ENCODE results near the gene FBL.
A peak's percentile ranks its signal among the peaks of the same experiment; 100 is the strongest.

FBL gene

DNA sequence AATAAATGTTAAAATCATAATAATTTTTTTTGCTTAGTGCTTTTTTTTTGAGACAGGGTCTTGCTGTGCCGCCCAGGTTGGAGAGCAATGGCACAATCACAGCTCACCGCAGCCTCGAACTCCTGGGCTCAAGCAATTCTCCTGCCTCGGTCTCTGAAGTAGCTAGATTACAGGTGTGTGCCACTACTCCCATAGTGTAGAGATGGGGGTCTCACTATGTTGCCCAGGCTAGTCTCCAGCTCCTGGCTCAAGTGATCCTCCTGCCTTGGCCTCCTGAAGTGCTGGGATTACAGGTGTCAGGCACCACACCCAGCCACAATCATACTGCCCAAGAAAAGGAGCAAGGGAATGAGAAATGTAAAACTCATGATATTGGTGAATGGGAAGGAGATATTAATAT is 5.1 kb downstream of the FBL start:
- Mint-ChIP-seq H3K4me3 (no peak overlapping the region), H3K27ac (no peak overlapping the region), H3K27me3 (no peaks in the 10 kb centered on the region), H3K9me3 (no peaks in the 10 kb centered on the region), H3K36me3 (ENCODE audit: low read depth) (peaks cover 95% of the 10 kb centered on the region), H3K4me1 (ENCODE audit: low read depth) (peaks cover 39% of the 10 kb centered on the region)
- no peak for DNase-seq

DNA sequence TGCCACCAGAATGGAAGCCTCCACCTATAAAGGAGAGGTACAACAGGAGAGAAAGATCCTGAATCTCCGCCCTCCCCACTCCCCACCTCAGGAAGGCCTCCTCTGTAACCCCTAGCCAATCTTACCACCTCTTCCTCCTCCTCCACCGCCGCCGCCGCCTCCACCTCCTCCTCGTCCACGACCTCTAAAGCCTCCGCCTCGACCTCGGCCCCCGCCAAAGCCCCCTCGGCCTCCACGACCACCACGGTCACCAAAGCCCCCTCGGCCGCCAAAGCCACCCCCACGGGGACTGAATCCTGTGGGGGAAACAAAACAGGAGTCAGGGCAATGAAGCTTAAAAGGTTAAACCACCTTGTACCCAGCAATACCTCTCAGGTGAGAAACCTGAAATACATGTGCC is 5.7 kb downstream of the FBL start:
- peaks cover 95% of the 10 kb centered on the region for H3K36me3 Mint-ChIP-seq (ENCODE audit: low read depth)
- peaks cover 39% of the 10 kb centered on the region for H3K4me1 Mint-ChIP-seq (ENCODE audit: low read depth)
- no peak overlapping the region for H3K4me3 Mint-ChIP-seq
- no peaks in the 10 kb centered on the region for H3K9me3 Mint-ChIP-seq
- DNase-seq = no peak
- no peaks in the 10 kb centered on the region for H3K27me3 Mint-ChIP-seq
- peak overlapping the region; percentile 49 for H3K27ac Mint-ChIP-seq

DNA sequence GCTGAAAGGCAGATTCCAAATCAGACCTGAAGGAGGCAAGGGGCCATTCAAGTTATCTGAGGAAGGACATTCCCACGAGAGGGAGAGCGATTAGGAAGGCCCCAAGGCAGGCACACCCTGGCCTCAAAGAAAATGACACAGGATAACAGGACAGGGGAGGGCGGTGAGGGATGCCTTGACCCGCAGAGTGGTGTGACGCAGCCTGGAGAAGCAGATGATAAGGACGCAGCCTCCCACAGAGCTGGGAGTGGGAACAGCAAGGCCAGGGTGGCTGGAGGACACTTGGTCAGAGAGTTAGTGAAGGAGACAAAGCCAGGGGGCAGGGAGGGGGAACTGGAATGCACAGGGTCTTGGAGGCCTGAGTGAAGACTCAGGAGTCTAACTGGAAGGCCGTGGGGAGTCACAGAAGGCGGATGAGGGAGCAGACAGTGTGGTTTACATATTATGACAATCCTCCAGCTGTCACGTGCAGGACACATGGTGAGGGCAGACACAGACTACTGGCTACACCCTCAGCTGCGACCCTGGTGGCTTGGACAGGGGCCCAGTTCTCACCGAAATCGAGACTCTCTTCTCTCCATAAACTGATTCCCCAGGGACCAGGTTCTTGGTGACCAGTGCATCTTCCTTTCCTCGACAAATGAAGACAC is 6.4 kb downstream of the FBL start:
- DNase-seq = no peak
- no peaks in the 10 kb centered on the region for H3K27me3 Mint-ChIP-seq
- peaks cover 38% of the 10 kb centered on the region for H3K4me1 Mint-ChIP-seq (ENCODE audit: low read depth)
- no peak overlapping the region for H3K4me3 Mint-ChIP-seq
- H3K36me3 Mint-ChIP-seq (ENCODE audit: low read depth) = peaks cover 93% of the 10 kb centered on the region
- H3K9me3 Mint-ChIP-seq = no peaks in the 10 kb centered on the region
- H3K27ac Mint-ChIP-seq = peak overlapping the region; percentile 49

DNA sequence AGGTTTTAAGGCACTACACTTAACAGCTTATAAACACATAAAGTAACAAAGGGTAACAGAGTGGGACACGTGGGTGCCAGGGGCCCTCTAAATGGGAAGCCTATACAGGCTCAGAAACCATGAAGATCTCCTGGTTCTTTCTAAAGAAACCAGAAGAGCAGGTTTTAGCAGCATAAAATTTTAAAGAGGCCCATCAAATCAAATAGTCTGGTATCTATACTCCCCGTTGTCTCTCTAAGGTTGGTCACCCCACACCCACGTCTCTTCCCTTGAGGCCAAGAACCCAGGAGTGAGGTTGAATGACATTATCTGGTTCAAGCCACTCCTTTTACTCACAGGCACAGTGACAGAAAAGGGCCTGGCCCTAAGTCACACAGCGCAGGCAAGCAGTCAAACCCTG is 7.6 kb downstream of the FBL start:
- H3K4me1 Mint-ChIP-seq (ENCODE audit: low read depth) = peaks cover 36% of the 10 kb centered on the region
- no peaks in the 10 kb centered on the region for H3K27me3 Mint-ChIP-seq
- no peaks in the 10 kb centered on the region for H3K9me3 Mint-ChIP-seq
- H3K27ac Mint-ChIP-seq = peak overlapping the region; percentile 44
- no peak overlapping the region for H3K4me3 Mint-ChIP-seq
- DNase-seq = no peak
- H3K36me3 Mint-ChIP-seq (ENCODE audit: low read depth) = peaks cover 92% of the 10 kb centered on the region

DNA sequence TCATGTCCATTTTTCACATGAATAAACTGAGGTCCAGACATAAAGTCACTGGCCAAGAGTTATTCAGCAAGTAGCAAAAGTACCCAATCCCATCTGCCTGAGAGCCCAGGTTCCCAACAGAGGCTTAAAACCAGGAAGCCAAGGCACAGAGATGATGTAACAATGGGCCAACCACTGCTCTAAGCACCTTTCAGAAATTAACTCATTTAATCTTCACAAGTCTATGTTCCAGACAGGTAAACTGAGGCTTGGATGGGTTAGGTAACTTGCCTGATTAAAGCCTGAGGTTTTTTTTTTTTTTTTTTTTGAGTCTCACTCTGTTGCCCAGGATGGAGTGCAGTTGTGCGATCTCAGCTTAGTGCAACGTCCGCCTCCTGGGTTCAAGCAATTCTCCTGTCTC is 8.2 kb downstream of the FBL start:
- H3K27me3 Mint-ChIP-seq = no peaks in the 10 kb centered on the region
- DNase-seq = no peak
- H3K27ac Mint-ChIP-seq = peak overlapping the region; percentile 22
- H3K36me3 Mint-ChIP-seq (ENCODE audit: low read depth) = peaks cover 90% of the 10 kb centered on the region
- no peaks in the 10 kb centered on the region for H3K9me3 Mint-ChIP-seq
- no peak overlapping the region for H3K4me3 Mint-ChIP-seq
- H3K4me1 Mint-ChIP-seq (ENCODE audit: low read depth) = peaks cover 32% of the 10 kb centered on the region

DNA sequence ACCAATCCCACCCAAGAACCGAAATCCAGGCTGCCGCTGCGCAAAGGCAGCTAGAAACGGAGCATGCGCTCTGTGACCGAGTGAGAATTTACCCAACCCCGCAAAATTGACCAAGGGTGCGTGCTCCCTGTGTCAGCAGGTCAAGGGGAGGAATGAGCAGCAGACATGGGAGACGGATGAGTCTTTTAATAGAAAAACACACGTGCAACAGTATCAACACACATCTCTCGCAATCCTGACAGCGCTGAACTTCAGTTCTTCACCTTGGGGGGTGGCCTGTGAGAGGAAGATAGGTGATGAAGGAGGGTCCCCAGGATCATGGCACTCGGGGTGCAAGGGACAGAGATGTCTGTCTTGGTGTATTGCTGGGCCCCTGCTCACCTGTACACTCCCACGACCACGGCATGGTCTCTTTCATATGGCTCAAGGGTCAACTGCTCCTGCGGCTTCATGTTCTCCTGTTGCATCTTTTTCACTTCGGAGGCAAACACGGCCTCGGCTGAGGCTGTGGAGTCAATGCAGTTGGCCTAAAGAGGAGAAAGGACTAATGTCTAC is 11.8 kb downstream of the FBL start:
- Mint-ChIP-seq H3K36me3 (ENCODE audit: low read depth) (peaks cover 90% of the 10 kb centered on the region), H3K27me3 (no peaks in the 10 kb centered on the region), H3K27ac (peak overlapping the region; percentile 92), H3K9me3 (no peaks in the 10 kb centered on the region), H3K4me1 (ENCODE audit: low read depth) (peaks cover 25% of the 10 kb centered on the region), H3K4me3 (peak overlapping the region; percentile 77)
- no peak for DNase-seq

DNA sequence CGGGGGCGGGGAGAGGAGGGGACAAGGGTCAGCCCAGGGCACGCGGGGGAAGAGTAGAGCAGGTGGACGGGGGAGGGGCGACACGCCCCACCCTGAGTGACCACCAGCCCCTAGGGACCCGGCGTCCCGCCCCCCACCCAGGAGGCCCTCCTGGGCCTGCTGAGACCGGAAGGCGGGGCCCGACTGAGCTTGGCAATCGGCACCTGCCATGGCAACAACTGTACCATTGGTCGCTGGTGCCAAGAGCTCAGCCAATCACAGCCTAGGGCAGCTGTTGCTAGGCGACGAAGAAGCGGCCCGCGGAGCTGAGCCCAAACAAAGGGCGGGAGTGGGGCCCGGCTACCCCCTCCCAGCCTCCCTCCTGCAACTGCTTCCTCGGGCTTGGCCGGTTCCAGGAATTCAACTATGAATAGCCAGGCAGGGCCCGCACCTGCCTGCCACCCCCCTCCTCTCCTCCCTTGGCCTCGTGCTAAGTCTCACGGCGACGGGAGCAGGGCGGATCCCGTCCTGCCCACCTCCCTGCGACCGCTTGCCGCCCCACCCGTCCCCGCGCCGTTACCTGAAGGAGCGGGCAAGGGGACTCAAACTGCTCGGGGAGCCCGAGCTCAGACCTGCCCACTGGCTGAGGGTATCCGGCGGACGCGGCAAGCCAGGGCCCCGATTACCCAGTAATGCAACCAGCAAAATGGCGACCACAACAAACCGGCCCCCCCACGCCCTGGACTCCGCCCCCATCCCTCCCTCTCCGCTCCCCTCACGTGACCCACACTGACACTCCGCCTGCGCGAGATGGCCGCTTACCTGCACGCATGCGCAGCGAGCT is 12.5 kb downstream of the FBL start, which contains the start of gene DYRK1B:
Gene DYRK1B, minus strand, starts transcription at position 699 of the 823 bp plus-strand sequence. CDS start 2,295 bp downstream, outside the sequence.
- peak; percentile 93 for DNase-seq
- Mint-ChIP-seq H3K27ac (peak within 1 kb of the TSS; percentile 92), H3K4me3 (peak within 1 kb of the TSS; percentile 77), H3K9me3 (no peaks in the 10 kb centered on the region), H3K4me1 (ENCODE audit: low read depth) (peaks cover 29% of the 10 kb centered on the region), H3K36me3 (ENCODE audit: low read depth) (peaks cover 90% of the 10 kb centered on the region), H3K27me3 (no peaks in the 10 kb centered on the region)

DNA sequence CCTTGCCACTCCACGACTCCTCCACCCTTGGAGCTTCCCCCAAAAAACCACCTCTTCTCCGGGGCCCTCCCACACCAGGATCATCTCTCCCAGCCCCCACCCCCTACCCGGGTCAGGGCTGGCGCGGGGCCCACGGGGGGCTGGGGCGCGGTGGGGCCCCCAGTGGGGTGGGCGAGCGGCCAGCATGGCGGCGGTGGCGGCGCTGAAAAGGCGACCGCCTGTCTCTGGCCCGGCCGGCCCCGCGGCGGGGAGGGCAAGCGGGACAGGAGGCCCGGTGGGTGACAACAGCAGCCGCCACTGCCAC is 13.1 kb downstream of the FBL start:
- Mint-ChIP-seq H3K27me3 (no peaks in the 10 kb centered on the region), H3K4me1 (ENCODE audit: low read depth) (peaks cover 31% of the 10 kb centered on the region), H3K36me3 (ENCODE audit: low read depth) (peaks cover 90% of the 10 kb centered on the region), H3K4me3 (peak overlapping the region; percentile 77), H3K9me3 (no peaks in the 10 kb centered on the region), H3K27ac (peak overlapping the region; percentile 91)
- no peak for DNase-seq

DNA sequence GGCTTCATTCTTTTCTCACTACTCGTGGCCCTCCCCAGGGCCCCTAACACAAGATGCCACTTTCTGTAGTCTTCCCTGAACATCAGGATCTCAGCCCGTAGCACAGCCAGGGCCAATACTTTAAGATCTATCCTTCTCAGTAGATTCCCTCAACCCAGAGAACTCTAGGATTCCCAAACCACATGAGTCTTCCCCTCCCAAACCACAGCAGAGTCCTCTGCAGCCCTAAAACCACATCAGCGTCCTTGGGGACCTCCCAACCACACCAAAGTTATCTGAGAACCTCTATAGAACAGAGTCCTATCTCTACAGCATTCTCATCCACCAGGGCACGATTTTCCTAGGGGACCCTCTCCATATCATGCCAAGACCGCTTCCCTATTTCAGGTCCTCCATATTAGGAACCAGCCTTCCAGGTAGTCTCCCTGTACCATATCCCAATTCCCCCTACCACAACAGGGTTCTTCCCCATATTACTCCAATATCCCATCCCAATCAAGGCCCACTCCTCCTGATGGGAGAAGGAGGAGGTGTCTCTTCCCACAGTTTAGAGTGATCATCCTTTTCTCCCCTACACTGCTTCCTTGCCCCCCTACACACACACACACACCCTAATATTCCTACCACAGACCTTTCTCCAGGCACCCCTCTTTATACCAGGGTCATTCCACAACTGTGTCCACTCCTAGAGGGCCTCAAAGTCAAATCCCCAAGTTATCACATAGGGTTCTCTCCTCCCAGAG is 13.7 kb downstream of the FBL start:
- H3K27ac Mint-ChIP-seq = peak overlapping the region; percentile 91
- H3K4me3 Mint-ChIP-seq = peak overlapping the region; percentile 59
- H3K4me1 Mint-ChIP-seq (ENCODE audit: low read depth) = peaks cover 31% of the 10 kb centered on the region
- H3K36me3 Mint-ChIP-seq (ENCODE audit: low read depth) = peaks cover 90% of the 10 kb centered on the region
- no peaks in the 10 kb centered on the region for H3K27me3 Mint-ChIP-seq
- no peaks in the 10 kb centered on the region for H3K9me3 Mint-ChIP-seq
- no peak for DNase-seq

DNA sequence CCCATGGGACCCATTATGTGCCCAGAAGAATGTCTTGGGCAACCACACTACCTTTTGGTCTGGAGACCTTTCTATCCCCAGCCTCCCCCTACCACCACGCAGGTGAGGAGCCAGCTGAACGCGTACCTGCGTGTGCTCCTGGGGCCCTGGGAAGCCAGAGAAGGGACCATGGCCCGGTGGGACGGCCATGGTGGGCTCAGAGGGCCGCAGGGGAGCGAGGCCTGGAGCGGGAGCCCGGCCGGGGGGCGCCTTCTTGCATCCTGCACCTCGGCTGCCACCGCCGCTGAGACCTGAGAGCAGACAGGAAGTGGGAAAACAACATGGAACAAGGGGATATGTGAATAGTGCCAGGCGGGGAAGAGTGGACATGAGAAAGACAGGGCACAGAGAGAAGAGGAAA is 14.5 kb downstream of the FBL start:
- peak overlapping the region; percentile 91 for H3K27ac Mint-ChIP-seq
- no peak overlapping the region for H3K4me3 Mint-ChIP-seq
- peaks cover 31% of the 10 kb centered on the region for H3K4me1 Mint-ChIP-seq (ENCODE audit: low read depth)
- H3K9me3 Mint-ChIP-seq = no peaks in the 10 kb centered on the region
- no peaks in the 10 kb centered on the region for H3K27me3 Mint-ChIP-seq
- peaks cover 89% of the 10 kb centered on the region for H3K36me3 Mint-ChIP-seq (ENCODE audit: low read depth)
- no peak for DNase-seq

DNA sequence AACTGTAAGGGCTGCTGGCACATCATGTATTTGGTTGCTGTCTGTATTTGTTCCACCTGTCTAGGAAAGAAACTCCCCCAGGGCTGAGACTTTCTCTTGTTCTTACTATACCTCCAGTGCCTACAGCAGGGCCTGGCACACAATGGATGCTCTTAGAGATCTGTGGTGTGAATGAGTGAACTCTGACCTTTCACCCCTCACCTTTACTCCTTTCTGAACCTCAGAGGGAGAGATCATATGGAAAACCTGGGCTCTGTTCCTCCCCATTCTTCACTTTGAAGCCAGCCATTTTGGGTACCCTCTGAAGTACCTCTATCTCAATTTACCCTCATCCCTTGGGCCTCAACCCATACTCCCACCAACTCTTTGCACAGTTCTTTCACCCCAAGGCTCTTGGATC is 15.3 kb downstream of the FBL start:
- Mint-ChIP-seq H3K4me3 (no peak overlapping the region), H3K4me1 (ENCODE audit: low read depth) (peaks cover 31% of the 10 kb centered on the region), H3K27ac (peak overlapping the region; percentile 47), H3K27me3 (no peaks in the 10 kb centered on the region), H3K36me3 (ENCODE audit: low read depth) (peaks cover 80% of the 10 kb centered on the region), H3K9me3 (no peaks in the 10 kb centered on the region)
- DNase-seq = no peak

DNA sequence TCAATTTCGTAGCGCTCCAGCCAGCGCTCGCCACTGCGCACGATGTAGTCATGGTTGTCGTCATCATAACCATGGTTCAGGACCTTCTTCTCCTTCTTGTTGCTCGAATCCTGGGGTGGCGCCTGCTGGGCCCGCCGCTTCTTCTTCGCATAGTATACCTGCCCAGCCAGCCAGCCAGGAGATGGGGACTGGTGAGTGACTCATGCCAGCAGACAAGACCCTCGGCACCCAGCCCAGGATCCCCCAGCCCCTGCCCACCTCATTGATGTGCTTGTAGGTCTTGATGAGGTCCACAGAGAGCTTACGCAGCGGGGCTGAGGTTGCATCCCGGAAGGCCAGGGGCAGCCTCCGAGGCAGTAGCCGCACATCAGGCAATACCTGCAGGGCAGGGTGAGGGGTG is 15.8 kb downstream of the FBL start:
- Mint-ChIP-seq H3K4me3 (no peak overlapping the region), H3K27ac (peak overlapping the region; percentile 47), H3K27me3 (no peaks in the 10 kb centered on the region), H3K36me3 (ENCODE audit: low read depth) (peaks cover 76% of the 10 kb centered on the region), H3K9me3 (no peaks in the 10 kb centered on the region), H3K4me1 (ENCODE audit: low read depth) (peaks cover 31% of the 10 kb centered on the region)
- DNase-seq = no peak

DNA sequence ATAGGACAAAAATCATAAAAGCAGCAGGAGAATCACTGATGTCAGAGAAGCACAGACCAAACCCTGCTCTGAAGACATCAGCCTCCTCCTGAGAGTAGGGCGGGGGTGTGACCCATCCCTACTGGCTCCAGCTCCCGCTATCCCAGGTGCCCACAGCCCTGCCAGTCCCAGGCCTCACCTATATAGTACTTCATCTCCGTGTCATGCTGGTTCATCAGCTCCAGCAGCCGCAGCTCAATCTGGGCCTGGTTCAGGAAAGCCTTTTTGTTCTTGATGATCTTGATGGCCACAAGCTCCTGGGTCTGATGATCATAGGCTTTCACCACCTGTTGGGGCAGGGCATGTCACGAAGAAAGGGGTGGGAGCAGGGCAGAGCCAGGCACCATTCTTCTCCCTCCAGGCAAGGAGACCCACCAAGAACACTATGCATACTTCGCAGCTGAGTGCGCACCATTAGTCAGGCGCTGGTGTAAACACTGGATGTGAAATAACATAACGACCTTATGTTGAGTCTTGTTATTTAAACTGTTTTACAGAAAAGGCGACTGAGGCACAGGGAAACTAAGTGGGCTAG is 16.4 kb downstream of the FBL start:
- no peak overlapping the region for H3K4me3 Mint-ChIP-seq
- H3K36me3 Mint-ChIP-seq (ENCODE audit: low read depth) = peaks cover 71% of the 10 kb centered on the region
- H3K4me1 Mint-ChIP-seq (ENCODE audit: low read depth) = peaks cover 29% of the 10 kb centered on the region
- DNase-seq = no peak
- no peak overlapping the region for H3K27ac Mint-ChIP-seq
- H3K9me3 Mint-ChIP-seq = no peaks in the 10 kb centered on the region
- H3K27me3 Mint-ChIP-seq = no peaks in the 10 kb centered on the region

DNA sequence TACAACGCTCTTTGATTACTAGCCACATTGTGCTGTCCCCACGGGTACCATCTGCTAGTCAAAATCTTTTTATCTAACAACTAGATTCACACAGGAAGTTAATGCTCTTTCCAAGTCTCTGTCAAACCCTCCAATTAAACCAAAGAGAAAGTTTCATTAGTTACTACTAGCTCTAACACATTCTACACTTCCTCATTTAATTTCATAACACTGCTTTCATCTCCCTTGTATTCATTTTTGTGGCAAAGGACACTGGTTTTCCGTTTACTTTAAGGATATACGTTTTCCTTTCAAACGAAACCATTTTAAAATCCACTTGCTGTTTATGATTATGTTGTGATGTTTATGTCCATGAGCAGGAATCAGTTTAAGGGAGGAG is 17.5 kb downstream of the FBL start:
- Mint-ChIP-seq H3K9me3 (no peaks in the 10 kb centered on the region), H3K36me3 (ENCODE audit: low read depth) (peaks cover 61% of the 10 kb centered on the region), H3K27me3 (no peaks in the 10 kb centered on the region), H3K4me1 (ENCODE audit: low read depth) (peaks cover 19% of the 10 kb centered on the region), H3K4me3 (no peak overlapping the region), H3K27ac (peak overlapping the region; percentile 65)
- no peak for DNase-seq
